PC-3 (cell line): ENCODE data around the gene NRXN2. TPM values are rescaled to one million over a fixed set of nuclear protein-coding genes. Genes with fewer than 3 reads are reported as not detected.

Experiments used
- ATAC-seq: fragments of 200-7000 bp; cut with Tn5 transposase; 2 replicates; pipeline ENCODE4 v1.9.1; 2020; ENCODE audit warnings: mild to moderate bottlenecking, moderate library complexity
- BruUV-seq: library from RNA; stranded (reverse); fragments of 400-500 nt; replicated peaks from 2 replicates; lab custom pipeline; 2021; lab: Mats Ljungman, UMichigan
- CTCF ChIA-PET: fragments of 300-600 bp; sonication (Branson Sonifier 250); formaldehyde crosslinking; loops from one replicate; lab custom pipeline; 2022; ENCODE audit warnings: antibody characterized with exemption; lab: Charles Lee
- POLR2A ChIA-PET: fragments of 300-600 bp; sonication (Branson Sonifier 250); formaldehyde crosslinking; loops from one replicate; lab custom pipeline; 2022; ENCODE audit warnings: antibody characterized with exemption; ENCODE audit not compliant: unreplicated experiment; lab: Charles Lee
- DNase-seq: peaks from one replicate; pipeline ENCODE4 v3.0.0-alpha.2; 2015
- H2AFZ ChIP-seq: fragments of 300-600 bp; sonication (generic); 2 replicates; pipeline ENCODE4 v1.6.0; 2016; ENCODE audit warnings: antibody characterized with exemption, low read length
- H3F3A ChIP-seq: fragments of 300-600 bp; sonication (generic); one replicate; pipeline ENCODE4 v1.6.0; 2017; ENCODE audit warnings: antibody characterized with exemption, low read length, control low read depth, mild to moderate bottlenecking; ENCODE audit not compliant: unreplicated experiment
- H3K27ac ChIP-seq: fragments of 300-600 bp; sonication (generic); 2 replicates; pipeline ENCODE4 v1.5.1; 2016; ENCODE audit warnings: mild to moderate bottlenecking, low read length
- H3K27me3 ChIP-seq: fragments of 300-600 bp; sonication (generic); 2 replicates; pipeline ENCODE4 v1.6.1; 2016; ENCODE audit warnings: low read length, mixed read lengths
- H3K36me3 ChIP-seq: fragments of 300-600 bp; sonication (generic); 2 replicates; pipeline ENCODE4 v1.6.1; 2016; ENCODE audit warnings: low read depth, mixed run types, low read length, mixed read lengths
- H3K4me1 ChIP-seq: fragments of 300-600 bp; sonication (generic); 2 replicates; pipeline ENCODE4 v1.5.1; 2016; ENCODE audit warnings: low read length; ENCODE audit not compliant: insufficient read depth
- H3K4me2 ChIP-seq: fragments of 300-600 bp; sonication (generic); 2 replicates; pipeline ENCODE4 v1.6.0; 2016; ENCODE audit warnings: low read length
- H3K4me3 ChIP-seq: fragments of 300-600 bp; sonication (generic); 2 replicates; pipeline ENCODE4 v1.5.1; 2016; ENCODE audit warnings: mild to moderate bottlenecking, low read length, mixed read lengths
- H3K79me2 ChIP-seq: fragments of 300-600 bp; sonication (generic); 2 replicates; pipeline ENCODE4 v1.6.1; 2017; ENCODE audit warnings: low read length, mixed read lengths
- H3K9ac ChIP-seq: fragments of 300-600 bp; sonication (generic); 2 replicates; pipeline ENCODE4 v1.6.0; 2016; ENCODE audit warnings: mild to moderate bottlenecking, low read length
- H3K9me2 ChIP-seq: fragments of 300-600 bp; sonication (generic); replicated peaks from 2 replicates; pipeline ENCODE4 v1.6.1; 2016; ENCODE audit warnings: mixed run types, low read length, mixed read lengths
- H3K9me3 ChIP-seq: fragments of 300-600 bp; sonication (generic); 2 replicates; pipeline ENCODE4 v1.6.1; 2016; ENCODE audit warnings: low read length, mixed read lengths
- H4K20me1 ChIP-seq: fragments of 300-600 bp; sonication (generic); 2 replicates; pipeline ENCODE4 v1.6.1; 2016; ENCODE audit warnings: low read length, mixed read lengths
- EZH2 ChIP-seq: fragments of 300-600 bp; sonication (generic); IDR thresholded peaks from one replicate; pipeline ENCODE4 v1.6.1; 2017; ENCODE audit warnings: antibody characterized with exemption, mild to moderate bottlenecking, low read length; ENCODE audit not compliant: unreplicated experiment
- EZH2phosphoT487 ChIP-seq: fragments of 300-600 bp; sonication (generic); IDR thresholded peaks from 2 replicates; pipeline ENCODE4 v1.6.1; 2018; ENCODE audit warnings: mild to moderate bottlenecking, antibody characterized with exemption, low read length, borderline replicate concordance
- intact Hi-C: fragments of 100-400 bp; cut with micrococcal nuclease; formaldehyde crosslinking; loops from 2 replicates; pipeline ENCODE4 v1.9.0; 2023
- total RNA-seq: library from RNA; depleted of rRNA; stranded (reverse); fragments of >200 nt; gene quantifications from 2 replicates; pipeline ENCODE4 v1.2.3, GENCODE V29; 2014
- TF ChIP-seq, protein P1 (sequence below): fragments of 300-600 bp; sonication (generic); conservative IDR thresholded peaks from 2 replicates; pipeline ENCODE4 v1.5.1; 2017; ENCODE audit warnings: antibody characterized with exemption, low read depth, mild to moderate bottlenecking, low read length

The NRXN2 gene
- total RNA-seq, 1 experiment from 2014 or later = not detected

DNA sequence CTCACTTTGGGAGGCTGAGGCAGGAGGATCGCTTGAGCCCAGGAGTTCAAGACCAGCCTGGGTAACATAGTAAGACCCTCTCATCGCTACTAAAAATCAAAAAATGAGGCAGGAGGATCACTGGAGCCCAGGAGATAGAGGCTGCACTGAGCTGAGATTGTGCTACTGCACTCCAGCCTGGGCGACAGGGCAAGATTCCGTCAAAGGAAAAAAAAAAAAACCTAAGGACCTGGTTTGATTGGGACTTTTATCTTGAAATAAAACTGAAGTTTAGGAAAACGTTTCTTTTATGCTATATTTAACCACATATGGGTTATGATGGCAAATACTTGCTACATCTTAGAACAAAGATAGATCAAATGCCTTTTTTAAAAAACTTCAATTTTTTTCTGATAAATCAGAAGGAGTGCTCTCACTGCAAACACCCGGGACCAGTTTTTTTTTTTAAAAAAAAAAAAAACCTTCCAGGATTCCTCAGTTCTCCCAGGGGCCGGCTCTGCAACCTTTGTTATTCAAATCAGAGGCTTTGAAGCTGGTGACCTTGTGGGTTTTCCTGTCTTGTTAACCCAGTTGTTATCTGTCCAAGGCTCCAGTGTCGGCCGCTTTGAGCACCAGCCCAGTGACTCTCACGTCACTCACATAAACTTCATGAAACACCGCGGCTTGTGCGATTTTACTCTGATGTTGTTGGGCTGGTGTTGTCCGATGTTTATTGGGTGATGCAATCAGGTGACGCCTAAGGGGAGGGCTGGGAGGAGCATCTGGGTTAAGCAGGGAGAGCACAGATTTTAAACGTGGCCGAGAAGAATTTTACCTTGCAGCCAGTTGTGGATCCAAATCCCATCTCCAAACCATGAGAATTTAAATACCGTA, 156.7 kb downstream of the NRXN2 start:
- no peaks in the 10 kb centered on the region for H3F3A ChIP-seq
- no peaks in the 10 kb centered on the region for H3K36me3 ChIP-seq
- TSS peak; percentile 81 for BruUV-seq
- 0 out of 2 replicates have a peak, but pooled peaks cover 9% of the 10 kb centered on the region for H3K4me1 ChIP-seq
- H3K27me3 ChIP-seq = no peaks in the 10 kb centered on the region
- DNase-seq = peak; percentile 85
- H3K4me3 ChIP-seq = peak overlapping the region; percentile 24; the same call in 1 of the 2 replicates
- POLR2A ChIA-PET = no interaction called here
- peak overlapping the region; percentile 52 for H2AFZ ChIP-seq
- no peaks in the 10 kb centered on the region for H3K79me2 ChIP-seq
- H3K9me2 ChIP-seq = no peaks in the 10 kb centered on the region
- intact Hi-C loops = no loop called here
- H3K27ac ChIP-seq = no peak overlapping the region
- ATAC-seq = peak; percentile 95
- H4K20me1 ChIP-seq = no peaks in the 10 kb centered on the region
- TF ChIP-seq EZH2 (no peak), EZH2phosphoT487 (no peak)
- TF ChIP-seq, protein P1, sequence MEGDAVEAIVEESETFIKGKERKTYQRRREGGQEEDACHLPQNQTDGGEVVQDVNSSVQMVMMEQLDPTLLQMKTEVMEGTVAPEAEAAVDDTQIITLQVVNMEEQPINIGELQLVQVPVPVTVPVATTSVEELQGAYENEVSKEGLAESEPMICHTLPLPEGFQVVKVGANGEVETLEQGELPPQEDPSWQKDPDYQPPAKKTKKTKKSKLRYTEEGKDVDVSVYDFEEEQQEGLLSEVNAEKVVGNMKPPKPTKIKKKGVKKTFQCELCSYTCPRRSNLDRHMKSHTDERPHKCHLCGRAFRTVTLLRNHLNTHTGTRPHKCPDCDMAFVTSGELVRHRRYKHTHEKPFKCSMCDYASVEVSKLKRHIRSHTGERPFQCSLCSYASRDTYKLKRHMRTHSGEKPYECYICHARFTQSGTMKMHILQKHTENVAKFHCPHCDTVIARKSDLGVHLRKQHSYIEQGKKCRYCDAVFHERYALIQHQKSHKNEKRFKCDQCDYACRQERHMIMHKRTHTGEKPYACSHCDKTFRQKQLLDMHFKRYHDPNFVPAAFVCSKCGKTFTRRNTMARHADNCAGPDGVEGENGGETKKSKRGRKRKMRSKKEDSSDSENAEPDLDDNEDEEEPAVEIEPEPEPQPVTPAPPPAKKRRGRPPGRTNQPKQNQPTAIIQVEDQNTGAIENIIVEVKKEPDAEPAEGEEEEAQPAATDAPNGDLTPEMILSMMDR = no peak
- H3K4me2 ChIP-seq = peak overlapping the region; percentile 57
- no peak overlapping the region for H3K9ac ChIP-seq
- H3K9me3 ChIP-seq = no peaks in the 10 kb centered on the region
- CTCF ChIA-PET = no interaction called here

DNA sequence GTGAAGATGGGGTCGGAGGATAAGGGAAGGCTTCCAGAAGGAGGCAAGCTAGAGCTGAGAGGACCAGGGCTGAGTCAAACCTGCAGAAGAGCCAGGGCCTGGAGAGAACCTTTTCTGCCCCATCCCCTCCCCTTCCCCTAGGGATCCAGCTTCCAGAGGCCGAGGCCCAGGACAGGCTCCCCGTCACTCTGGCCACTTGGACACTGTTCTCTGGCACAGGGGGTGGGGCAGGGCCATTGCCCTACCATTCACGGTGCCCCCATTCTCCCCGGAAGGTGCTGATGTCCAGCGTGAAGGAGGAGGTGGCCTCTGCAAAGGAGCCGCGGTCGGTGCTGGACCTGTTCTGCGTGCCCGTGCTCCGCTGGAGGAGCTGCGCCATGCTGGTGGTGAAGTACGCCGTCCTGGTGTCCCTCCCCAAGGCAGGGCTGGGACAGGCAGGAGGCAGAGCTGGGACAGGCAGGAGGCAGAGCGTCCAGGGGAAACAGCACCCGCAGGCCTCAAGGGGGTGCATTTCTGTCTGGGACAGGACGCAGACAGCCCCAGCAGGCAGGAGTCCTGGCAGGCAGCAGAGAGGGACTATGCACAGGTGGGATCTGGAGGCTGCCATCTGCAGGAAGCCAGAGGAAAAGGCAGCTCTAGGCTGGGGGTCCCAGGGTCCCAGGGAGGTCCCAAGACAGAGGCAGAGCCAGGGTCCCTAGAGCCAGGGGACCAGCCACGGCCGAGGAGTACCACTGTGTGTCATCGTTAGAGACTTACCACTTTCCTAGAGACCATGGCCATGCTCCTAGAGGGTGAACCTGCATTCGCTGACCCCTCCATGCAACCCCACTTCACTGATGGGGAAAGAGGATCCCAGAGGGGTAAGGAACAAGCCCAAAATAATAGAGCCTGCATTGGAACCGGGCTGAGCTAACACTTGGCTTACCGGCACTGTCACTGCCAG, 157.8 kb downstream of the NRXN2 start:
- Histone ChIP-seq H3K79me2 (no peaks in the 10 kb centered on the region), H2AFZ (no peak overlapping the region), H3K9me3 (no peaks in the 10 kb centered on the region), H3K27me3 (no peaks in the 10 kb centered on the region), H3F3A (no peaks in the 10 kb centered on the region), H3K36me3 (no peaks in the 10 kb centered on the region), H3K9me2 (no peaks in the 10 kb centered on the region), H3K9ac (no peak overlapping the region), H4K20me1 (no peaks in the 10 kb centered on the region), H3K4me3 (no peak overlapping the region), H3K4me1 (0 out of 2 replicates have a peak, but pooled peaks cover 9% of the 10 kb centered on the region), H3K4me2 (no peak overlapping the region), H3K27ac (no peak overlapping the region)
- no peak for ATAC-seq
- no peak for DNase-seq
- TF ChIP-seq EZH2 (no peak), EZH2phosphoT487 (no peak)
- TF ChIP-seq, protein P1 = peak; percentile 20; the same call in 1 of the 2 replicates
- intact Hi-C loops = no loop called here
- ChIA-PET POLR2A (no interaction called here), CTCF (interaction anchor here (0.5 kb wide), 1 partner anchor 189 kb away, joined by 4 read pairs; no protein-coding TSS in a partner anchor)
- BruUV-seq = no TSS peak
